ENCODE data around the gene TAF8. TPM values are rescaled to one million over a fixed set of nuclear protein-coding genes. Genes with fewer than 3 reads are reported as not detected.

TAF8 gene
- total RNA-seq, 4 donors from 2014 or later, result 6.0 to 33.2 (median 10.8) TPM

GRCh38 chr6:42073287-42073686, 23.0 kb downstream of the TAF8 start:
- DNase-seq, result no peak
- H3K27me3 ChIP-seq, result no peaks in the 10 kb centered on the region
- H3K27ac ChIP-seq, result no peak overlapping the region
- intact Hi-C loops (cut with DNase I), result loop anchor here (10.0 kb wide), 1 partner anchor 482 kb away; no protein-coding TSS in a partner anchor
- TF ChIP-seq, protein P1, sequence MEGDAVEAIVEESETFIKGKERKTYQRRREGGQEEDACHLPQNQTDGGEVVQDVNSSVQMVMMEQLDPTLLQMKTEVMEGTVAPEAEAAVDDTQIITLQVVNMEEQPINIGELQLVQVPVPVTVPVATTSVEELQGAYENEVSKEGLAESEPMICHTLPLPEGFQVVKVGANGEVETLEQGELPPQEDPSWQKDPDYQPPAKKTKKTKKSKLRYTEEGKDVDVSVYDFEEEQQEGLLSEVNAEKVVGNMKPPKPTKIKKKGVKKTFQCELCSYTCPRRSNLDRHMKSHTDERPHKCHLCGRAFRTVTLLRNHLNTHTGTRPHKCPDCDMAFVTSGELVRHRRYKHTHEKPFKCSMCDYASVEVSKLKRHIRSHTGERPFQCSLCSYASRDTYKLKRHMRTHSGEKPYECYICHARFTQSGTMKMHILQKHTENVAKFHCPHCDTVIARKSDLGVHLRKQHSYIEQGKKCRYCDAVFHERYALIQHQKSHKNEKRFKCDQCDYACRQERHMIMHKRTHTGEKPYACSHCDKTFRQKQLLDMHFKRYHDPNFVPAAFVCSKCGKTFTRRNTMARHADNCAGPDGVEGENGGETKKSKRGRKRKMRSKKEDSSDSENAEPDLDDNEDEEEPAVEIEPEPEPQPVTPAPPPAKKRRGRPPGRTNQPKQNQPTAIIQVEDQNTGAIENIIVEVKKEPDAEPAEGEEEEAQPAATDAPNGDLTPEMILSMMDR (IDR thresholded peaks at IDR 0.05), result no peak
- no peak for TF ChIP-seq POLR2A (IDR thresholded peaks at IDR 0.05)
- H3K9me3 ChIP-seq, result no peaks in the 10 kb centered on the region
- 62 to 84% methylated on average over 2 of the region's 2 CpGs for WGBS, 2 donors
- H3K36me3 ChIP-seq, result peaks cover 7 to 91% (median 30%) of the 10 kb centered on the region in 3 donors
- H3K4me3 ChIP-seq, result no peak overlapping the region
- H3K4me1 ChIP-seq, result peaks cover 0 to 9% (median 0%) of the 10 kb centered on the region in 3 donors

GRCh38 chr6:42075159-42075838, 25.0 kb downstream of the TAF8 start:
- Histone ChIP-seq H3K9me3 (no peaks in the 10 kb centered on the region), H3K36me3 (peaks cover 7 to 91% (median 22%) of the 10 kb centered on the region in 3 donors), H3K4me3 (no peak overlapping the region), H3K27me3 (no peaks in the 10 kb centered on the region), H3K4me1 (peaks cover 0 to 9% (median 0%) of the 10 kb centered on the region in 3 donors), H3K27ac (no peak overlapping the region)
- TF ChIP-seq, protein P1 (IDR thresholded peaks at IDR 0.05), result peak; percentile 59 to 92 (median 86)
- no peak for TF ChIP-seq POLR2A (IDR thresholded peaks at IDR 0.05)
- 24 to 35% methylated on average over 5 to 7 of the region's 7 CpGs for WGBS, 2 donors
- no peak for DNase-seq
- intact Hi-C loops (cut with DNase I), result loop anchor here (10.0 kb wide), 1 partner anchor 480 kb away; no protein-coding TSS in a partner anchor

DNA sequence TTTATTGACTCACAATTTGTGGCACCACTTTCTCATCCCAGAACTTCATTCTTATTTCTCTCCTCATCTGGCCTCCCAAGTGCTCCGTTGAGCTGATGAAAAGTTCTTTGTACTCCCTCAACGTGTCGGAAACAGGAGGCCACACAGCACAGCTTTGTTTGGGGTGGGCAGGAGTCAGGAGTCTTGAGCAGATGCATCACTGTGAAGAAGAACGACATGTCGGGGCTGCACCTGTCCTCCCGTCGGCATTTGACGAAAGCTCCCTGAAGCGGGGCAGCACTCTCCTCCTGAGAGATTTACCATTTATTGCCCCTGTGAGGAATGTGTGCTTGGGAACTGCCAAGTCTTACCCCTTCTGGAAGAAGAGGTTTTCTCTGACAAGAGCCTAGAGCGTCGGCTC, 28.1 kb downstream of the TAF8 start:
- Histone ChIP-seq H3K36me3 (peaks cover 7 to 89% (median 17%) of the 10 kb centered on the region in 3 donors), H3K4me1 (peaks cover 0 to 9% (median 0%) of the 10 kb centered on the region in 3 donors)

DNA sequence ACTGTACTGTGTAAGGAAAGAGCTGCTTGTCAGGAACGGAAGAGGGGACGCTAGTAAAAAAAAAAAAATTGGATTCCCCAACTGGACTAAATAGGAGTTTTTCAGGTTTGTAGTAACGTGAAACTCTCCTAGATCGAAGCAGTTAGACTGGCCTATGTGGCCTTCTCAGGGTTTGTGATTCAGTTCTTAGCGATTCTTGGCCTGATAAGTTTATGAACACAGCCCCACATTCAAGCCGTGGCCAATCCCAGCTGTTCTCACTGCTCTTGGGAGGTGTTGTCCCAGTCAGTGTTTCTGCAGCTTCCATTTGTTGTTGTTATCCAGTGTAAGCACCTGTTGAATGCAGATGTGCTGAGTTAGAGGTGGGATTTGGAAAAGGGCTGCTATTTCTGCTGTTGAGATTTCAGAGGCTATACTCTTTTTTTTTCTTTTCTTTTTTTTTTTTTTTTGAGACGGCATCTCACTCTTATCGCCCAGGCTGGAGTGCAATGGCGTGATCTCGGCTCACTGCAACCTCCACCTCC, 29.7 kb downstream of the TAF8 start:
- TF ChIP-seq, protein P1 (IDR thresholded peaks at IDR 0.05), result no peak
- intact Hi-C loops (cut with DNase I), result loop anchor here (10.0 kb wide), 1 partner anchor 475 kb away; no protein-coding TSS in a partner anchor
- no peak for DNase-seq

More for the DNA sequence above, 28.1 kb downstream of the TAF8 start:
- Histone ChIP-seq H3K27me3 (no peaks in the 10 kb centered on the region), H3K4me3 (no peak overlapping the region), H3K27ac (no peak overlapping the region), H3K9me3 (no peaks in the 10 kb centered on the region)
- DNase-seq, result no peak
- TF ChIP-seq, protein P1 (IDR thresholded peaks at IDR 0.05), result no peak
- 83 to 84% methylated on average over 5 to 6 of the region's 11 CpGs for WGBS, 2 donors
- intact Hi-C loops (cut with DNase I), result loop anchor here (10.0 kb wide), 1 partner anchor 476 kb away; no protein-coding TSS in a partner anchor

GRCh38 chr6:42083530-42083929, 33.2 kb downstream of the TAF8 start:
- Histone ChIP-seq H3K9me3 (no peaks in the 10 kb centered on the region), H3K4me1 (peaks cover 0 to 9% (median 0%) of the 10 kb centered on the region in 3 donors), H3K36me3 (peaks cover 0 to 69% (median 2%) of the 10 kb centered on the region in 3 donors), H3K27ac (no peak overlapping the region), H3K27me3 (no peaks in the 10 kb centered on the region), H3K4me3 (no peak overlapping the region)
- TF ChIP-seq POLR2A (IDR thresholded peaks at IDR 0.05), result no peak
- TF ChIP-seq, protein P1 (IDR thresholded peaks at IDR 0.05), result no peak
- whole genome bisulfite sequencing, 2 donors, result 81 to 88% methylated on average over 1 to 5 of the region's 5 CpGs
- no peak for DNase-seq
- intact Hi-C loops (cut with DNase I), result no loop called here

More for the DNA sequence above, 29.7 kb downstream of the TAF8 start:
- H3K27me3 ChIP-seq, result no peaks in the 10 kb centered on the region
- WGBS, 2 donors, result 86 to 89% methylated on average over 10 of the region's 10 CpGs
- peaks cover 0 to 8% (median 0%) of the 10 kb centered on the region in 3 donors for H3K4me1 ChIP-seq
- H3K4me3 ChIP-seq, result no peak overlapping the region
- H3K36me3 ChIP-seq, result peaks cover 7 to 79% (median 17%) of the 10 kb centered on the region in 3 donors
- no peaks in the 10 kb centered on the region for H3K9me3 ChIP-seq
- H3K27ac ChIP-seq, result no peak overlapping the region

All from esophagus squamous epithelium (tissue), 5 donors.